Astrocyte of the cerebellum (primary cell): ENCODE results near the gene THOP1.

Experiments used
- DNase-seq: peaks from one replicate; pipeline ENCODE4 v3.0.0-alpha.2; 2011; ENCODE audit warnings: low read depth
- H3K4me3 ChIP-seq: 2 replicates; pipeline ENCODE4 v1.5.1; 2011; ENCODE audit warnings: mild to moderate bottlenecking, low read depth, low read length, moderate library complexity
- in situ Hi-C: cut with HindIII; loops from 2 replicates; pipeline ENCODE4 v1.10.0; 2017; ENCODE audit warnings: low sequenced_read_pairs
- TF ChIP-seq, protein P1 (sequence below): IDR thresholded peaks from 2 replicates; pipeline ENCODE4 v1.5.1; 2012; ENCODE audit warnings: low read length, low read depth, moderate library complexity, mild to moderate bottlenecking; ENCODE audit errors: missing control alignments

The THOP1 gene

DNA sequence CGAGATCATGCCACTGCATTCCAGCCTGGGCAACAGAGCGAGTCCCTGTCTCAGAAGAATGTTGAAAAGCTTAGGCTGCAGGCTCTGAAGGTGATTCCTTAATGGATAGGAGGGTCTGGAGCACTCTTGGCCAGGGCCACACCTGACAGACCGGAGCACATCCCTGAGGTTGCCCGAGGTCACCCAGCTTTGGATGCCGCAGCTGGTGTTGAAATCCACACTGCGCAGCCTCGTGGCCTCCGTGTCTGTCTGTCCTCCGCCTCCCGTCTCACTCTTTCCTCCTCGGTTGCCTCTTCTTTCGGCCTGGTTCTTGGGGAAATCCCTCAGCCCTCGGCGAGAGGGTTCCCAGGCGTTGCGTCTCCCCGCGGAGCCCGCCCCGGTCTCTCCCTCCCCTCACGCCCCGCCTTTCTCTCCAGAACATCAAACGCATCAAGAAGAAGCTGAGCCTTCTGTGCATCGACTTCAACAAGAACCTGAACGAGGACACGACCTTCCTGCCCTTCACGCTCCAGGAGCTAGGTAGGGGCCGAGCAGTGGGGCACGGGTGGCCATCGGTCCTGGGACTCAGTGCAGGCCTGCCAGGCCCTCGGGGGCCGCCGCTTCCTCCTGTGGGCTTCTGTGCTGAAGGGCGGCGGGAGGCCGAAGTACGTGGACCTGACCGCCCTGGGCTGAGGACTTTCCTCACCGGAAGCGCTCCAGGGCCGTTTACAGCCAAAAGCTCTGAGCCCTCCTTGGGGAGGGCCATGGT lies 14.1 kb downstream of the THOP1 start:
- in situ Hi-C loops, result no loop called here
- no peak overlapping the region for H3K4me3 ChIP-seq
- TF ChIP-seq, protein P1, sequence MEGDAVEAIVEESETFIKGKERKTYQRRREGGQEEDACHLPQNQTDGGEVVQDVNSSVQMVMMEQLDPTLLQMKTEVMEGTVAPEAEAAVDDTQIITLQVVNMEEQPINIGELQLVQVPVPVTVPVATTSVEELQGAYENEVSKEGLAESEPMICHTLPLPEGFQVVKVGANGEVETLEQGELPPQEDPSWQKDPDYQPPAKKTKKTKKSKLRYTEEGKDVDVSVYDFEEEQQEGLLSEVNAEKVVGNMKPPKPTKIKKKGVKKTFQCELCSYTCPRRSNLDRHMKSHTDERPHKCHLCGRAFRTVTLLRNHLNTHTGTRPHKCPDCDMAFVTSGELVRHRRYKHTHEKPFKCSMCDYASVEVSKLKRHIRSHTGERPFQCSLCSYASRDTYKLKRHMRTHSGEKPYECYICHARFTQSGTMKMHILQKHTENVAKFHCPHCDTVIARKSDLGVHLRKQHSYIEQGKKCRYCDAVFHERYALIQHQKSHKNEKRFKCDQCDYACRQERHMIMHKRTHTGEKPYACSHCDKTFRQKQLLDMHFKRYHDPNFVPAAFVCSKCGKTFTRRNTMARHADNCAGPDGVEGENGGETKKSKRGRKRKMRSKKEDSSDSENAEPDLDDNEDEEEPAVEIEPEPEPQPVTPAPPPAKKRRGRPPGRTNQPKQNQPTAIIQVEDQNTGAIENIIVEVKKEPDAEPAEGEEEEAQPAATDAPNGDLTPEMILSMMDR, result no peak
- no peak for DNase-seq

DNA sequence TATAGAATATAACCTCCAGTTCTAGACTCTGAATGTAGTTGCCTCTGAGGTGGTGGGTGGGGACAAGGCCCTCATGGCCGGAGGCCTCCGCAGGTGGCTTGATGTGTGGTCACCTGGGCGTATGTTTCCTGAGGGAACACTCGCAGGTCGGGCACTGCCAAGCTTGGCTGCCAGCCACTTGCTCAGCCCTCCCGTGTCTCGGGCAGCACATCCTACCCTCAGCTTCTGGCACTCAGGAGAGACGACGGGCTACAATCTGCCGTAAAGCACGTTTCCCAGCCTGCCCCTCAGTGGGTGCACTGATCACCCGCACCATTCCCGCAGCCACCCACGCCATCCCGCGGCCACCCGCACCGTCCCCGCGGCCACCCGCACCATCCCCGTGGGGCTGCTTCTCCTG lies 15.2 kb downstream of the THOP1 start:
- DNase-seq, result no peak
- no peak overlapping the region for H3K4me3 ChIP-seq
- in situ Hi-C loops, result no loop called here
- TF ChIP-seq, protein P1, result no peak

DNA sequence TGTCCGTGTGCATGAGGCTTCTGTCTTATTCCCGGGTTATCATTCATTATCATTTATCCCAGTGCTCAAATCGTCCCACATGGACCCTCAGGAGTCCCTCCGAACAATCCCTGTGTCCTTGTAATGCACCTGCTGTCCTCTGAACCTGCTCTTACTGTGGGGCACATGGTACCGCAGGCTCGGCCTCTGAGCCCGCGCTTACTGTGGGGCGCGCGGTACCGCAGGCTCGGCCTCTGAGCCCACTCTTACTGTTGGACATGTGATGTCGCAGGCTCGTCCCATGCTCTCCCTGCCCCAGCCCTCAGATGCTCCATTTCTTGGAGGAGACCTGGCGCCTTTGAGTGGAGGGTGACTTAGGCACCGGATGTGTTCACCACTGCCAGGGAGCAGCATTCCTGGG lies 17.5 kb downstream of the THOP1 start:
- TF ChIP-seq, protein P1, result no peak
- H3K4me3 ChIP-seq, result no peak overlapping the region
- DNase-seq, result no peak
- in situ Hi-C loops, result no loop called here

DNA sequence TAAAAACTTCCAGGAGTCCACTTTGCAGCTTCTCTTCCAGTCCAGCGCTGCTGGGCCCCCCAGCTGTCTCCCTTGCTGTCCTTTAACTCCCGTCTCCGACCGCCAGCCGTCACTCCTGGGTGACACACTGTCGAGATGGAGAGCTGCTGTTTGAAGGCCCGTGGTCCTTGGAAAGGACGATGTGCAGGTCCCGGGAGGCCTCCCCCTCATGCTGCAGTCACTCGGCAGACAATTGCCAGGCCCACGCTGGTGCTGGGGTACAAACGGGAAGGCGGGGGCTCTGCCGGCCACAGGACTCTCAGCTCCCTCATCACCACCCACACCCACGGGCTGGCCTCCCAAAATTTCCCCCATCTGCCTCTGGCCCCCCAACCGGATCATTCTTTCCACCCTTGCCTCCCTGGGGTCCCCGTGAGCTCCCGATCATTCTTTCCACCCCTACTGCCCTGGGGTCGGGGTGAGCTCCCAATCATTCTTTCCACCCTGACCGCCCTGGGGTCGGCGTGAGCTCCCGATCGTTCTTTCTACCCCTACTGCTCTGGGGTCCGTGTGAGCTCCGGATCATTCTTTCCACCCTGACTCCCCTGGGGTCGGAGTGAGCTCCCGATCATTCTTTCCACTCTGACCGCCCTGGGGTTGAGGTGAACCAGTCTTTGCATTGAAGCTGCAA lies 18.3 kb downstream of the THOP1 start:
- no peak for DNase-seq
- TF ChIP-seq, protein P1, result no peak
- no peak overlapping the region for H3K4me3 ChIP-seq
- in situ Hi-C loops, result no loop called here

DNA sequence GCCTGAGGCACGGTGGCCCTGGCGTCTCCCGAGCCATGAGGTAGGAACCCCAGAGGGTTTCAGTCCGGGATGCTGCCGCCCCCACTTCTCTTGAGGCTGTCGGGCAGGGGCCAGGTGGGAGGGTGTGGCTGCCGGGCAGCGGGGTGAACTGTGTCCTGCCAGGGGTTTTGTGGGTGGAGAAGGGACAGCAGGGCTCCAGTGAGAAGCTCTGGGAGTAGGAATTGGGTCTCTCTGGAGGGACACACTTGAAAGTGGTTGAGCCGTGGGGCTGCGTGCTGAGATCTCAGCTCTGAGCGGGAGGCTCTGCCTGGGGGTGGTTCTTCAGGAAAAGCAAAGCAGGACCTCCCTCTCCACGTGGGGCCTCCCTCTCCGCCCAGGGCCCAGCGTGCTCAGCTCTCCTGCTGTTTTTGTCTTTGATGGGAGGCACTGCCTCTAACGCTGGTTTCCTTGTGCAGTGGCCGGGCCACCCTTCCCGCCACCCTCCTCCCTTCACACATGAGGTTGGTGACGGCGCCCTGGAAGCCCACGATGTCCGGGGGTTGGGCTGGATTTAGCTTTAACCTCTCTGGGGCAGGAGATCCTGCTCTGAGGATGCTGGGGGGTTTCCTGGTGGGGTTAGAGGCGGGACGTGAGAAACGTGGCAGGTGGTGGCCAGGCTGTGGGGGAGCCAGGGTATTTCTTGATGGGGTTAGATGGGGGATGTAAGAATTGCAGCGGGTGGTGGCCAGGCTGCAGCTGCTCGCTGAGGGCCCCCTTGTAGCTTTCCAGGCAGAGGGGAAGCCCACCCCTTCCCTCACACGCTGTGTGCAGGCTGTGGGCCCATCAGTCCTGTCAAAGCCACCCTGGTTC lies 19.1 kb downstream of the THOP1 start:
- no peak for DNase-seq
- in situ Hi-C loops, result no loop called here
- no peak overlapping the region for H3K4me3 ChIP-seq
- TF ChIP-seq, protein P1, result no peak

DNA sequence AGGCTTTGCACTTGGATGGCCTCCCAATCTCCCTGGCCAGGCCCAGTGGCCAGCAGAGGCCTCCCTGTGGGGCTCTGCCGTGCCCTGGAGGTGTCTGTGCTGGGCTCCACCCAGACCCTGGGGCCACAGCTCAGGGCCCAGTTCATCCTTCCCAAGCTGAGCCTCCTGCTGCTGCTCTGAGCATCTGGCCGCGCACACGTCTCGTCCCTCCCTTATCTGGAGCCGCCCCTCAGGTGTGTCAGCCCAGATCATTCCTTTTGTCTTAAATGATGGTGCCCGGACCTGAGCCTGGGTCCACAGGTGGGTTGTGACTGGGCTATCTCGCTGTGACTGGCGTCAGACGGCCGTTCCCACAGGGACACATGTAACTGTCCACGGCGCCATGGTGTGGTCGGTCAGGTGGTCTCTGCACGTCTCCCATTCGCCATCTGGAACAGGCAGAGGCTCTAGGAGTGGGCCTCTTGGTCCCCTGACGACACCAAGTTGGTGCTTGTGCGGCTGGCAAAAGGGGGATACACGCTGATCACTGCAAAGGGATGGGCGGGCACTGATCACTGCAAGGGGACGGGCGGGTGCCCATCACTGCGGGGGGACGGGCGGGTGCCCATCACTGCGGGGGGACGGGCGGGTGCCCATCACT lies 20.1 kb downstream of the THOP1 start:
- no peak overlapping the region for H3K4me3 ChIP-seq
- DNase-seq, result no peak
- in situ Hi-C loops, result no loop called here
- TF ChIP-seq, protein P1, result no peak
